ENCODE measurements around the gene MAD1L1.

- TF ChIP-seq CTCF (IDR thresholded peaks at IDR 0.05; ENCODE audit: insufficient read depth, low read length, poor library complexity, severe bottlenecking) (no peak), EZH2phosphoT487 (conservative IDR thresholded peaks at IDR 0.05; ENCODE audit: low read length) (no peak)
Measured at GRCh38 chr7:2156756-2157472, 75.8 kb downstream of the MAD1L1 start.
